K562 (cell line): Measurements from ENCODE around the gene MCHR2. TPM values are rescaled to one million over a fixed set of nuclear protein-coding genes. Genes with fewer than 3 reads are reported as not detected.
A peak's percentile ranks its signal among the peaks of the same experiment; 100 is the strongest.
"Not testable (repeated sequence)": the region's sequence is repeated elsewhere in the genome, so short reads cannot be mapped to it uniquely, and the experiment has no call there.

Source experiments
- ATAC-seq: fragments of 200-7000 bp; cut with Tn5 transposase; 3 replicates; pipeline ENCODE4 v1.9.1; 2020; ENCODE audit warnings: moderate library complexity
- BruUV-seq: library from RNA; stranded (reverse); fragments of 400-500 nt; replicated peaks from 2 replicates; lab custom pipeline; 2021; lab: Mats Ljungman, UMichigan
- CTCF ChIA-PET: fragments of 300-600 bp; formaldehyde crosslinking; extraction: SDS; loops from one replicate; lab custom pipeline; 2021; ENCODE audit warnings: low intra/inter-chr PET ratio; lab: Yijun Ruan, JAX
- POLR2A ChIA-PET: fragments of 300-600, 350-650 bp; sonication (Branson Sonifier 250); formaldehyde crosslinking; extraction: SDS; loops from one replicate; lab custom pipeline; 2021; ENCODE audit warnings: antibody characterized with exemption, inconsistent platforms; lab: Yijun Ruan, JAX
- DNase-seq, 4 experiments: peaks; one replicate each; pipeline versions ENCODE4 v3.0.0 to v3.0.0-alpha.2; 2011 to 2018; ENCODE audit warnings: low spot score in 3 of 4, mixed read lengths in 3 of 4; ENCODE audit errors: extremely low read depth in 1 of 4
- FAIRE-seq: peaks from 2 replicates; lab custom pipeline; 2011; peaks lifted over from hg19 to GRCh38; lab: Jason Lieb, UNC
- H2AFZ ChIP-seq: 2 replicates; pipeline ENCODE4 v1.6.0; 2011; ENCODE audit warnings: low read depth, low read length, control low read depth, inconsistent platforms
- H3K27ac ChIP-seq: fragments of 200-600 bp; 3 replicates; pipeline ENCODE4 v1.8.0; 2011; ENCODE audit warnings: low read depth, mild to moderate bottlenecking, control low read depth, inconsistent platforms, low read length, moderate library complexity, mixed read lengths; ENCODE audit errors: extremely low read depth
- H3K27me3 ChIP-seq, 2 experiments: fragments of 300-600 bp in 1 of 2; 2 replicates in 1 of 2; 3 replicates in 1 of 2; pipeline versions ENCODE4 v1.6.0 to v1.8.0; 2011; ENCODE audit warnings: inconsistent platforms in 2 of 2, low read length in 2 of 2, mild to moderate bottlenecking in 1 of 2, mixed read lengths in 1 of 2, moderate library complexity in 1 of 2; ENCODE audit not compliant: control insufficient read depth in 2 of 2, insufficient read depth in 2 of 2
- H3K36me3 ChIP-seq: fragments of 300-600 bp; 3 replicates; pipeline ENCODE4 v1.8.0; 2011; ENCODE audit warnings: mild to moderate bottlenecking, low read length, inconsistent platforms; ENCODE audit not compliant: control insufficient read depth, insufficient read depth
- H3K4me1 ChIP-seq, 2 experiments: fragments of 200-600 bp in 1 of 2; replicated peaks in 1 of 2; 2 replicates in 1 of 2; 3 replicates in 1 of 2; pipeline versions ENCODE4 v1.5.1 to v1.8.0; 2011; ENCODE audit warnings: inconsistent platforms in 2 of 2, low read length in 2 of 2, mild to moderate bottlenecking in 1 of 2, mixed read lengths in 1 of 2, moderate library complexity in 1 of 2; ENCODE audit not compliant: control insufficient read depth in 2 of 2, insufficient read depth in 2 of 2
- H3K4me2 ChIP-seq: 2 replicates; pipeline ENCODE4 v1.6.1; 2011; ENCODE audit warnings: low read length, control low read depth, inconsistent platforms, mixed read lengths; ENCODE audit not compliant: insufficient read depth
- H3K4me3 ChIP-seq: fragments of 200-600 bp; sonication (generic), shearing (Covaris generic); 2 replicates; pipeline ENCODE4 v1.5.1; 2016; ENCODE audit warnings: control low read depth, inconsistent platforms
- H3K79me2 ChIP-seq: fragments of 200-600 bp; 3 replicates; pipeline ENCODE4 v1.8.0; 2011; ENCODE audit warnings: low read length, inconsistent platforms; ENCODE audit not compliant: control insufficient read depth, insufficient read depth
- H3K9ac ChIP-seq, 2 experiments: 2 replicates each; pipeline versions ENCODE4 v1.6.0 to v1.6.1; 2011; ENCODE audit warnings: low read depth in 2 of 2, low read length in 2 of 2, control low read depth in 1 of 2, inconsistent platforms in 1 of 2, mild to moderate bottlenecking in 1 of 2, mixed read lengths in 1 of 2; ENCODE audit not compliant: insufficient read depth in 1 of 2
- H3K9me1 ChIP-seq: one replicate; pipeline ENCODE4 v1.6.0; 2011; ENCODE audit warnings: inconsistent platforms, mild to moderate bottlenecking, low read length, moderate library complexity; ENCODE audit not compliant: control insufficient read depth, insufficient read depth
- H3K9me3 ChIP-seq: replicated peaks from 2 replicates; pipeline ENCODE4 v1.5.1; 2011; ENCODE audit warnings: low read depth, low read length, inconsistent platforms; ENCODE audit not compliant: control insufficient read depth, insufficient read depth
- H4K20me1 ChIP-seq: replicated peaks from 2 replicates; pipeline ENCODE4 v1.6.1; 2011; ENCODE audit warnings: low read length, inconsistent platforms, mixed read lengths; ENCODE audit not compliant: control insufficient read depth, insufficient read depth
- E2F5 ChIP-seq: sonication (generic); formaldehyde crosslinking; IDR thresholded peaks from 2 replicates; pipeline ENCODE4 v1.8.0; 2022; ENCODE audit warnings: mild to moderate bottlenecking, missing genetic modification reagents
- NR2F6 ChIP-seq: fragments of 450-650 bp; formaldehyde crosslinking; IDR thresholded peaks from 2 replicates; pipeline ENCODE4 v1.4.0; 2020; ENCODE audit warnings: mild to moderate bottlenecking
- RBBP5 ChIP-seq: fragments of 200-600 bp; sonication (generic); IDR thresholded peaks from 2 replicates; pipeline ENCODE4 v1.6.1; 2012; ENCODE audit warnings: borderline replicate concordance, mild to moderate bottlenecking, low read length, control low read depth, inconsistent platforms; ENCODE audit not compliant: insufficient read depth, poor library complexity, severe bottlenecking
- SP1 ChIP-seq: sonication (generic); formaldehyde crosslinking; IDR thresholded peaks from 2 replicates; pipeline ENCODE4 v1.8.1; 2022; ENCODE audit warnings: mild to moderate bottlenecking, missing genetic modification reagents
- USF2 ChIP-seq: sonication (generic); formaldehyde crosslinking; IDR thresholded peaks from 2 replicates; pipeline ENCODE4 v1.5.0; 2020; ENCODE audit warnings: missing genetic modification reagents
- ZNF124 ChIP-seq: sonication (generic); formaldehyde crosslinking; IDR thresholded peaks from 2 replicates; pipeline ENCODE4 v1.8.1; 2022; ENCODE audit warnings: missing genetic modification reagents
- ZNF316 ChIP-seq: fragments of 450-650 bp; IDR thresholded peaks from 2 replicates; pipeline ENCODE4 v1.6.1; 2016
- ZNF707 ChIP-seq: fragments of 250-450 bp; sonication (Bioruptor Pico); conservative IDR thresholded peaks from 2 replicates; pipeline ENCODE4 v1.8.0; 2022; ENCODE audit warnings: inconsistent platforms, mild to moderate bottlenecking, moderate library complexity
- WGBS: fragments of 100-300 bp; shearing (Covaris generic); methylation state at CpG from one replicate; pipeline ENCODE4 v1.1.6; 2016; ENCODE audit warnings: low coverage, mixed read lengths; ENCODE audit not compliant: insufficient coverage; ENCODE audit errors: missing lambda C conversion rate; 5-methylcytosine and 5-hydroxymethylcytosine counted together
- in situ Hi-C: fragments of 300-500 bp; cut with MboI; formaldehyde crosslinking; loops from 4 replicates; pipeline ENCODE4 v1.15.0; 2018; ENCODE audit warnings: inconsistent platforms, mixed read lengths
- intact Hi-C: fragments of 100-400 bp; cut with micrococcal nuclease; formaldehyde crosslinking; loops from 2 replicates; pipeline ENCODE4 v1.14.2; 2022
- polyA plus RNA-seq, 8 experiments: library from polyadenylated mRNA; depleted of rRNA in 4 of 8; stranded (reverse) in 5 of 8; unstranded in 3 of 8; fragments of >200 nt; fragmentation: Nextera tagmentation in 2 of 8; fragmentation: Illumina TruSeq in 1 of 8; extraction: Ambion mirVana in 2 of 8; extraction: Trizol in 1 of 8; gene quantifications; 2 replicates each; pipeline versions ENCODE4 v1.2.1 to v1.2.3, GENCODE V29; 2011 to 2014; ENCODE audit warnings: inconsistent platforms in 1 of 8, missing spikeins in 1 of 8
- total RNA-seq, 7 experiments: library from RNA; depleted of rRNA in 6 of 7; stranded (reverse); fragments of >200 nt in 6 of 7; fragmentation: Illumina TruSeq in 2 of 7; extraction: Trizol in 2 of 7; gene quantifications; 2 replicates each; pipeline versions ENCODE4 v1.2.1 to v1.2.3, GENCODE V29; 2011 to 2021; ENCODE audit warnings: low replicate concordance in 1 of 7

MCHR2 gene
- total and polyA plus RNA-seq, 9 of the 15 experiments (the other 6 are each of a cell fraction or from before 2014, with no cell fraction given): not detected

- TF ChIP-seq SP1 (CRISPR knock-in tag) (no peak), NR2F6 (CRISPR knock-in tag) (no peak), RBBP5 (no peak), E2F5 (CRISPR knock-in tag) (no peak), ZNF316 (no peak), USF2 (no peak), ZNF124 (CRISPR knock-in tag) (no peak)
- TF ChIP-seq, all 486 proteins: peak for 0
These were observed at the start of gene MCHR2 (continued) for GRCh38 chr6:99993533-99994251.

GRCh38 chr6:100038546-100038945 is 44.5 kb upstream of the MCHR2 start:
- intact Hi-C loops, H3K36me3 ChIP-seq, H3K4me2 ChIP-seq, H2AFZ ChIP-seq, H3K27ac ChIP-seq, H4K20me1 ChIP-seq, DNase-seq, H3K9me1 ChIP-seq, in situ Hi-C loops, CTCF ChIA-PET, H3K9me3 ChIP-seq, H3K9ac ChIP-seq, BruUV-seq, FAIRE-seq, H3K4me3 ChIP-seq, POLR2A ChIA-PET, ATAC-seq, H3K4me1 ChIP-seq, H3K27me3 ChIP-seq, H3K79me2 ChIP-seq: not testable (repeated sequence)
- WGBS: 0% methylated on average over 1 of the region's 1 CpG
- TF ChIP-seq ZNF707 (CRISPR knock-in tag): peak; percentile 69; the same call in 1 of the 2 replicates
